ENCODE data around the gene PRR12. TPM values are rescaled to one million over a fixed set of nuclear protein-coding genes. Genes with fewer than 3 reads are reported as not detected.

The PRR12 gene
- total and polyA plus RNA-seq, 2 donors from 2014 or later, result 4.9 to 27.4 TPM

GRCh38 chr19:49656456-49657109, 65.6 kb downstream of the PRR12 start:
- Histone ChIP-seq H3K27ac (ENCODE audit: low read depth in 2 of 2, low read length in 2 of 2) (no peak overlapping the region), H3K4me3 (ENCODE audit: low read length in 3 of 3) (no peak overlapping the region), H3K9me3 (ENCODE audit: control insufficient read depth in 2 of 3, insufficient read depth in 1 of 3, low read length in 3 of 3) (no peaks in the 10 kb centered on the region), H3K9ac (ENCODE audit: low read length in 3 of 3) (no peak overlapping the region), H3K4me1 (ENCODE audit: control insufficient read depth in 2 of 3, insufficient read depth in 2 of 3, low read depth in 1 of 3, low read length in 3 of 3) (no peaks in the 10 kb centered on the region), H3K27me3 (ENCODE audit: control insufficient read depth, insufficient read depth, low read length) (no peaks in the 10 kb centered on the region), H3K36me3 (ENCODE audit: control insufficient read depth in 2 of 3, insufficient read depth in 3 of 3, low read length in 3 of 3) (peaks cover 2 to 47% (median 24%) of the 10 kb centered on the region in 3 donors)
- TF ChIP-seq CTCF (IDR thresholded peaks at IDR 0.05; ENCODE audit: borderline replicate concordance, extremely low read depth, insufficient read depth), result no peak
- intact Hi-C loops (cut with DNase I), result no loop called here
- FAIRE-seq, result no peak
- DNase-seq, result no peak

- no peaks in the 10 kb centered on the region for H3K9me3 ChIP-seq (ENCODE audit: control insufficient read depth in 2 of 3, insufficient read depth in 1 of 3, low read length in 3 of 3)
- no peak overlapping the region for H3K27ac ChIP-seq (ENCODE audit: low read depth in 2 of 2, low read length in 2 of 2)
- no peak overlapping the region for H3K9ac ChIP-seq (ENCODE audit: low read length in 3 of 3)
- FAIRE-seq (no peak), DNase-seq (no peak)
- peaks cover 2 to 55% (median 24%) of the 10 kb centered on the region in 3 donors for H3K36me3 ChIP-seq (ENCODE audit: control insufficient read depth in 2 of 3, insufficient read depth in 3 of 3, low read length in 3 of 3)
- intact Hi-C loops (cut with DNase I), result no loop called here
- H3K4me3 ChIP-seq (ENCODE audit: low read length in 3 of 3), result no peak overlapping the region
- H3K4me1 ChIP-seq (ENCODE audit: control insufficient read depth in 2 of 3, insufficient read depth in 2 of 3, low read depth in 1 of 3, low read length in 3 of 3), result no peaks in the 10 kb centered on the region
- no peaks in the 10 kb centered on the region for H3K27me3 ChIP-seq (ENCODE audit: control insufficient read depth, insufficient read depth, low read length)
- TF ChIP-seq CTCF (IDR thresholded peaks at IDR 0.05; ENCODE audit: borderline replicate concordance, extremely low read depth, insufficient read depth), result no peak
These were observed 66.6 kb downstream of the PRR12 start for GRCh38 chr19:49657493-49658138.

GRCh38 chr19:49658139-49658517, 67.1 kb downstream of the PRR12 start:
- intact Hi-C loops (cut with DNase I), result no loop called here
- Histone ChIP-seq H3K36me3 (ENCODE audit: control insufficient read depth in 2 of 3, insufficient read depth in 3 of 3, low read length in 3 of 3) (peaks cover 2 to 57% (median 24%) of the 10 kb centered on the region in 3 donors), H3K9me3 (ENCODE audit: control insufficient read depth in 2 of 3, insufficient read depth in 1 of 3, low read length in 3 of 3) (no peaks in the 10 kb centered on the region), H3K27me3 (ENCODE audit: control insufficient read depth, insufficient read depth, low read length) (no peaks in the 10 kb centered on the region), H3K4me3 (ENCODE audit: low read length in 3 of 3) (no peak overlapping the region), H3K9ac (ENCODE audit: low read length in 3 of 3) (no peak overlapping the region), H3K4me1 (ENCODE audit: control insufficient read depth in 2 of 3, insufficient read depth in 2 of 3, low read depth in 1 of 3, low read length in 3 of 3) (no peaks in the 10 kb centered on the region), H3K27ac (ENCODE audit: low read depth in 2 of 2, low read length in 2 of 2) (no peak overlapping the region)
- no peak for TF ChIP-seq CTCF (IDR thresholded peaks at IDR 0.05; ENCODE audit: borderline replicate concordance, extremely low read depth, insufficient read depth)
- DNase-seq, result peak in 1 of 5 donors; percentile 59
- no peak for FAIRE-seq
